ENCODE measurements around the gene ARHGAP19.
A peak's percentile ranks its signal among the peaks of the same experiment; 100 is the strongest.

Gene ARHGAP19

GRCh38 chr10:97228130-97228774 is 64.2 kb downstream of the ARHGAP19 start:
- DNase-seq: no peak

- DNase-seq: no peak
Observed at GRCh38 chr10:97226398-97226797, 66.0 kb downstream of the ARHGAP19 start.

GRCh38 chr10:97224483-97225435 is 67.7 kb downstream of the ARHGAP19 start:
- DNase-seq: no peak

GRCh38 chr10:97222326-97222961 is 70.0 kb downstream of the ARHGAP19 start:
- no peak for DNase-seq

GRCh38 chr10:97220355-97220754 is 72.1 kb downstream of the ARHGAP19 start:
- no peak for DNase-seq

GRCh38 chr10:97217299-97217698 is 75.1 kb downstream of the ARHGAP19 start:
- no peak for DNase-seq

GRCh38 chr10:97215619-97216260 is 76.7 kb downstream of the ARHGAP19 start:
- DNase-seq: no peak

- DNase-seq: no peak
Observed at GRCh38 chr10:97213431-97213830, 79.0 kb downstream of the ARHGAP19 start.

GRCh38 chr10:97211229-97211628 is 81.2 kb downstream of the ARHGAP19 start:
- no peak for DNase-seq

- peak; percentile 77 for DNase-seq
Observed at GRCh38 chr10:97210543-97210960, 81.9 kb downstream of the ARHGAP19 start.

- no peak for DNase-seq
Observed at GRCh38 chr10:97207756-97208346, 84.6 kb downstream of the ARHGAP19 start.

GRCh38 chr10:97207131-97207530 is 85.3 kb downstream of the ARHGAP19 start:
- no peak for DNase-seq

- no peak for DNase-seq
Observed at GRCh38 chr10:97204826-97205679, 87.4 kb downstream of the ARHGAP19 start.

GRCh38 chr10:97203220-97203619 is 89.2 kb downstream of the ARHGAP19 start:
- DNase-seq: no peak

- DNase-seq: no peak
Observed at GRCh38 chr10:97200616-97201015, 91.8 kb downstream of the ARHGAP19 start.

GRCh38 chr10:97199152-97199551 is 93.3 kb downstream of the ARHGAP19 start:
- no peak for DNase-seq

- DNase-seq: no peak
Observed at GRCh38 chr10:97197030-97197500, 95.4 kb downstream of the ARHGAP19 start.

- DNase-seq: peak; percentile 80
Observed at GRCh38 chr10:97196223-97197029, 96.0 kb downstream of the ARHGAP19 start.

- DNase-seq: no peak
Observed at GRCh38 chr10:97195706-97196222, 96.7 kb downstream of the ARHGAP19 start.

GRCh38 chr10:97192952-97193435 is 99.4 kb downstream of the ARHGAP19 start:
- DNase-seq: no peak

All from CD4-positive, alpha-beta T cell treated with Interleukin-17A for 4 hours (primary cell).